GM19023 (cell line): ENCODE results near the gene ZBTB44.
"Not testable (repeated sequence)": the region's sequence is repeated elsewhere in the genome, so short reads cannot be mapped to it uniquely, and the experiment has no call there.

ENCODE experiments used
- ATAC-seq: cut with Tn5 transposase; IDR thresholded peaks from one replicate; pipeline ENCODE4 v1.9.1; 2021; ENCODE audit warnings: mild to moderate bottlenecking, moderate library complexity; ENCODE audit not compliant: unreplicated experiment

Gene ZBTB44, protein sequence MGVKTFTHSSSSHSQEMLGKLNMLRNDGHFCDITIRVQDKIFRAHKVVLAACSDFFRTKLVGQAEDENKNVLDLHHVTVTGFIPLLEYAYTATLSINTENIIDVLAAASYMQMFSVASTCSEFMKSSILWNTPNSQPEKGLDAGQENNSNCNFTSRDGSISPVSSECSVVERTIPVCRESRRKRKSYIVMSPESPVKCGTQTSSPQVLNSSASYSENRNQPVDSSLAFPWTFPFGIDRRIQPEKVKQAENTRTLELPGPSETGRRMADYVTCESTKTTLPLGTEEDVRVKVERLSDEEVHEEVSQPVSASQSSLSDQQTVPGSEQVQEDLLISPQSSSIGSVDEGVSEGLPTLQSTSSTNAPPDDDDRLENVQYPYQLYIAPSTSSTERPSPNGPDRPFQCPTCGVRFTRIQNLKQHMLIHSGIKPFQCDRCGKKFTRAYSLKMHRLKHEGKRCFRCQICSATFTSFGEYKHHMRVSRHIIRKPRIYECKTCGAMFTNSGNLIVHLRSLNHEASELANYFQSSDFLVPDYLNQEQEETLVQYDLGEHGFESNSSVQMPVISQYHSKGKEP

DNA sequence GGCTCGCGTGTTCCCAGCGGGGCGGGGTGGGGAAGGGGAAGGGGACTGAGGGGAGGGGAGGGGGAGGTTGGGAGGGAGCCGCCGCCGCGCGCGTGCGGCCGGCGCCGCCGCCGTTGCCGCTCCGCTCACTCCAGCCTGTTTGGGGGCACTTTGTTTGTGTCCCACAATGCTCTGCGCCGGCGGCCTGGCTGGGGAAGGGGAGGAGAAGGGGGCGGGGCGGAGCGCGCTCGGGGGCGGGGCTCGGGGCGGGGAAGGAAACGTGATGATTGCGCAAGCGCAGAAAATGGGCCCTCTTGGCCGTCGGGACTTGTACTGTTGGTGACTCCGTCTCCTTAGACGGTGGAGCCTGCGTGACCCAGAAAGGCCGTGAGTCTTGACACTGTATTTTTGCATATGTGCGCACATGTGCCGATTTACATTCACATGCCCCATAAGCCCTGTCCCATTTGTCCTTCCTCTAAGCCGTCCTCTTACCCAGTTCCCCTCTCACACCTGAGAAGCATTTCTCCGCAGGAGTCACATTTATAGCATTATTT, at the start of gene ZBTB44:
Gene ZBTB44, minus strand, starts transcription at position 168 of the 536 bp plus-strand sequence. CDS start 53,044 bp downstream, outside the sequence.
- ATAC-seq, result peak; percentile 64

- no peak for ATAC-seq
Measured at GRCh38 chr11:130359419-130359818, 44.7 kb upstream of the ZBTB44 start.

DNA sequence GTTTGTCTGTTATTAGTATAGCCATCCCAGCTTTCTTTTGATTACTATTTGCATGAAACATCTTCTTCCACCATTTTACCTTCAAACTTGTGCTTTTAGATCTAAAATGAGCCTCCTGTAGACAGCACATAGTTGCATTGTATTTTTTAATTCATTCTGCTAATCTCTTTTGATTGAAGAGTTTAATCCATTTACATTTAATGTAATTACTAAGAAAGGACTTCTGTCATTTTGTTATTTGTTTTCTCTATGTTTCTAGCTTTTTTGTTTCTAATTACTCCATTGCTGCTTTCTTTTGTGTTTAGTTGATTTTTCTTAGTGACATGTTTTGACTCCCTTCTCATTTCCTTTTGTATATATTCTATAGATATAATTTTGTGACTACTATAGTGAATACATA, 43.7 kb upstream of the ZBTB44 start:
- ATAC-seq, result no peak

- ATAC-seq, result no peak
Measured at GRCh38 chr11:130347261-130347660, 32.5 kb upstream of the ZBTB44 start.

DNA sequence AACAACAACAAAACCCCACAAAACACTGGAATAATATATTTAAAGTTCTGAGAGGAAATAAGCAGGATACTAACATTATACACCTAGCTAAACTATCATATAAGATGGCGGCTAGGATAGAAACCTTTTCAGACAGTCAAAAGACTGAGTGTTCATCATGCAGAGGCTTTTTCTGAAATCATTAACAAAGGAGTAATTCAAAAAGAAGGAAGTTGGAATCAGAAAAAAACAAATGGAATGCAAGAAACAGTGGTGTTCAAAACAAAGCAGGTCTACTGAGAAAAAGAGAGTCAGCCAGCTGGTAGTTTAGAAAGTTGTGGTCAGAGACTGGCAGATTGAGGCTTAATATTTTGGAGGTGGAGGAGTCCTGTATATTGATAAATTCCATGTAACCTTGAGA, 30.1 kb upstream of the ZBTB44 start:
- ATAC-seq, result no peak

GRCh38 chr11:130340671-130341319, 26.1 kb upstream of the ZBTB44 start:
- ATAC-seq, result no peak

GRCh38 chr11:130338667-130339066, 23.9 kb upstream of the ZBTB44 start:
- ATAC-seq, result no peak

GRCh38 chr11:130337281-130338089, 22.8 kb upstream of the ZBTB44 start:
- ATAC-seq, result no peak

DNA sequence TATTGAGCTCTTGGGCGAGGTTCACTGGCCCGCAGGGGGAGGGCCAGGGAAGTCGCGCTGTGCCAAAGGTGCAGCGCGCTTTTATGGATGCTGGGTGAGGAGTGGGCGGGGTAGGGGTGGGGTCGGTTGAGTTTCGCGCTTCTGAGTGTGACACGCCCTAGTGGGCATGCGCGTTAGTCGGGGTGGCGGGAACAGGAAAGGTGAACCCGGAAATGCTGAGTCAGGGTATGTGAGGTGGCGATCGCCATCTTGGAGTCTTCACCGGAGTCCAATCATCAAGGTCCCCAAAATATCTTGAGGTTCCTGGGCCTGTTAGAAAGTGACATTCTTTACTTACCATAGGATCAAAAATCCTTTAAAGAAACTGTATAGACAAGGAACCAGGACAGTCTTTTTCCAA, 16.7 kb upstream of the ZBTB44 start:
- not testable (repeated sequence) for ATAC-seq

DNA sequence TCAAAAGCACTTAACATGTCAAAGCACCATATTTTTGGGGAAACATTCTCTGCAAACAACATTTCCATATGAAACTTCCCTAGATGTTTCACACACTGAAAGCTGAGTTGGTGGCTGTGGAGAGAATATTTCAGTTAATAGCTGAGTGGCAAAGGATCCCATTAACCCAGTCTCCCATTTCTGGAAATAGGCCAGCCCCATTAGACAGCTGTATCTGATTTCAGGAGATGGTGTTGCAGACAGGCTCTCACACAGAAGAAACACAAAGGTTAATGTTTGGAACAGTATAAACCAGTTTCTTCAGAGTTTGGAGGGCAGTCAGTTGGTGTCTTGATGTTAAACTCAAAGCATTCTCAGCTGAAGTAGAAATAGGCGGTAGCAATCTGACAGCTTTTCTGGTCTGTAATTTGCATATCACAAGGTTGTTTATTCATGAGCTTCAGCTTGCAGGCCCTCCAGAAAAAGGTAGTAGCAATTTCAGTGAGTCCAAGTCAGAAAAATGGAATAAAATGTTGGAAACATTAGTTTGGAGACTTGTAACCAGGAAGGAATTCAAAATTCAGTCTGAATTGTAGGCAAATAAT, 15.5 kb upstream of the ZBTB44 start:
- ATAC-seq, result no peak

DNA sequence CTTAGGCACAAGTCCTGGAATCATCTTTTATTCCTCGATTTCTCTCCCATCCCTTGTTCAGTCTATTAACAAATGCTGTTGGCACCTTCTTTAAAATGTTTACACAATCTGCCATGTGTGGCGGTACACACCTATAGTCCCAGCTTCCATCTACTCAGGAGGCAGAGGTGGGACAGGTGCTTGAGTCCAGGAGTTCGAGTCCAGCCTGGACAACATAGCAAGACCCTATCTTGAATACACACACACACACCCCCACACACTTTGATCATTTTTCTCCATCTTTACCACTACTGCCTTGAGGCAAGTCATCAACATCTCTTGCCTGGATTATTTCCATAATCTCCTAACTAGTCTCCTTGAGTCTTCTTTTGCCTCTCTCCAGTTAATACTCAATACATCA, 13.7 kb upstream of the ZBTB44 start:
- no peak for ATAC-seq

DNA sequence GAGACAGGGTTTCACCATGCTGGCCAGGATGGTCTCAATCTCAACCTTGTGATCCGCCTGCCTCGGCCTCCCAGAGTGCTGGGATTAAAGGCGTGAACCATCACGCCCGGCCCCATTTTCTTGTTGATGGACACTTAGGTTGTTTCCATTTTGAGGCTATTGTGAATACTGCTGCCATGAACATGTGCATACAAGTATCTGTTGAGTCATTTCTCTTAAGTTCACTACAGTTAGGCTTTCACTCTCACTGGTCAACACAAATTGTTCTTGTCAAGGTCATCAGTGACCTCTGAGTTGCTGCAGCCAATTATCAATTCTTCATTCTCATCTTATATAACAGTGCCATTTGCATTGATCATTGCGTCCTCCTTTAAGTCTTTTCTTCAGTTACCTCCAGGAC, 13.0 kb upstream of the ZBTB44 start:
- ATAC-seq, result no peak

GRCh38 chr11:130325691-130326090, 11.0 kb upstream of the ZBTB44 start:
- no peak for ATAC-seq

GRCh38 chr11:130323452-130324450, 9.0 kb upstream of the ZBTB44 start:
- ATAC-seq, result no peak

DNA sequence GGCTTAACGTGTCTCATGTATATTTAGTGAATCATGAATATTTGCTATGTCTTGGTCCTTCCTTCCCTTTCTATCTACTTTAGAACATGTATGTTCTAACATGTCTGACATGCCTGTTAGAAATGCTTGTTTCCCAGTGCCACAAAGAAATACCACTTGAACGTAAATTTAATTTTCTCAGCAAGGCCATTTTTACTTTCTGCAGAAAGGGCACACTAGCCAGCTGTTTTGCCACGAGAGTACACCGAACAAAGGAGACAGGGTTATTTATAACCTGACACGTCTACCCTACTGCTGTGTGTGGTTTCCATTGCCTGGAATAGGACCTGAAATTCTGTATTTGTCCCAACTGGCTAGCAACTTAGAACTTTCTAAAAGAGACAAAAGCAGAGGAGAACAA, 7.4 kb upstream of the ZBTB44 start:
- no peak for ATAC-seq

DNA sequence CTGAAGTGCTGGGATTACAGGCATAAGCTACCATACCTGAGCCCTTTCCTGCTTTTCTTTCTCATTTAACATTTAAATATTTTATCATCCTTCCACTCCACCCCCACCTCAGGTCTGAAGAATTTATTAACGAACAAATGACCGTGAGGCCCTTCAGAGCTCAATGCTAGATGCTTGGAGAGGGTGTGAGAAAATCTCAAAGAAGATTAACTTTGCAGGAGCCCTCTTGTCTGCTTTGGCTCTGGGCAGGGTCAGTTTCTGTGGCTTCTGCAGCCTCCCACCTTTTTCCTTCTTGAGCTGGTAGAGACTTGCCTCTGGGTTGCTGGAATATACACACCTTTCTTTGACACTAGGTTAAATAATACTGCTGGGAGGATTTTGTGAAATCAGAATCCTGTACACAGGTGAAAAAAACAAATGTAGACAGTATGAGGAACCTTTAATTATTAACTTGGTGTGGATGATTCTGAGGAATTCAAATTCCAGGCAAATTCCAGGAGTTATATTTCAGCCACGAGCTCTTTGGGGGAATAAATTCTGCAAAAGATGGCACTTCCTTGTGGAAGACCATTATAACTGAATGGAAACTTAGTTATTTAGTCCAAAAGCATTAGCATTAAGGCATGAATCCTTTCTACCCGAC, 3.4 kb upstream of the ZBTB44 start:
- no peak for ATAC-seq

DNA sequence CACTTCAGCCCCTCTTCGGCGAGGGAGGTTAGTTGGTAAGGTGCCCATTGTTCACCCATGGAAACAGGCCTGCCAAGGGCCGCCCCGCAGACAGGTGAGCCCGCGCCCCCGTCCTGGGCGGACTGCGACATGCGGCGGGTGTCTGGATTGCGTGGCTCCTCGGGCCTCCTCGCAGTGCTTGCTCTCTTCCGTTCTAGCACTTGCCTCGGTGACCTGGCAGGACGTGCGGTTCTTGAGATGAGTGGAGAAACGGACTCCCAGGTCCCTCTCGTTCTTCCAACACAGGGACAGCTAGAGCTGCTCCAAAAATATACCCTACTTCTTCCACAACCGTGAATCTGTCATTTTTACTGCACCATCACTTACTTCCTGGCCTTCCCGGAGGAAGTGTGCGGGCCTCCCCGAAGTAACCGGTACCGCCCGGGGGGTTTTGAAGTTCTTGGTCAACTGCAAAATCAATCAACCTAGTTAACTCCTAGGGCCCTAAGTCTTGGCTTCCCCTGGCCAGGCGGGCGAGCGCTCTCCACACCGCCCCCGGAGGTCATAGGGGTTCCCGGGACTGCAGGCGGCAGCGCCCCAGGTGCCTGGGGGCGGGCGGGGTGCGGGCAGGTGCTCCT, 745 bp upstream of the ZBTB44 start:
- ATAC-seq, result peak; percentile 26

- ATAC-seq, result peak; percentile 49
Measured at GRCh38 chr11:130314184-130314749, 450 bp downstream of the ZBTB44 start.
